Endothelial cell of umbilical vein (primary cell): Measurements from ENCODE around the gene PTPRE. TPM values are rescaled to one million over a fixed set of nuclear protein-coding genes. Genes with fewer than 3 reads are reported as not detected.

Experiments
- BruUV-seq: library from RNA; stranded (reverse); fragments of 400-500 nt; replicated peaks from 2 replicates; lab custom pipeline; 2021; lab: Mats Ljungman, UMichigan
- CTCF ChIA-PET: fragments of 300-600, 350-600 bp; sonication (Branson Sonifier 250); formaldehyde crosslinking; loops from one replicate; lab custom pipeline; 2021; ENCODE audit warnings: antibody characterized with exemption, inconsistent platforms; lab: Charles Lee
- POLR2A ChIA-PET: fragments of 300-600, 350-600 bp; sonication (Branson Sonifier 250); formaldehyde crosslinking; loops from one replicate; lab custom pipeline; 2021; ENCODE audit warnings: antibody characterized with exemption, inconsistent platforms; lab: Charles Lee
- DNase-seq: peaks from one replicate; pipeline ENCODE4 v3.0.0-alpha.2; 2011; ENCODE audit warnings: low read depth, low spot score
- FAIRE-seq: peaks from 2 replicates; lab custom pipeline; 2011; peaks lifted over from hg19 to GRCh38; lab: Jason Lieb, UNC
- H2AFZ ChIP-seq: 2 replicates; pipeline ENCODE4 v1.6.0; 2012; ENCODE audit warnings: low read depth, low read length, control low read depth, inconsistent platforms
- H3K27ac ChIP-seq: 2 replicates; pipeline ENCODE4 v1.5.1; 2011; ENCODE audit warnings: low read depth, mild to moderate bottlenecking, control low read depth, low read length, moderate library complexity; ENCODE audit not compliant: insufficient read depth
- H3K27me3 ChIP-seq, 2 experiments: 2 replicates each; pipeline versions ENCODE4 v1.6.0 to v1.6.1; 2011; ENCODE audit warnings: low read length in 2 of 2, mixed read lengths in 1 of 2; ENCODE audit not compliant: control insufficient read depth in 2 of 2, insufficient read depth in 2 of 2
- H3K36me3 ChIP-seq, 2 experiments: 2 replicates in 1 of 2; 3 replicates in 1 of 2; pipeline ENCODE4 v1.5.1; 2011; ENCODE audit warnings: low read length in 2 of 2, mild to moderate bottlenecking in 1 of 2, moderate library complexity in 1 of 2; ENCODE audit not compliant: control insufficient read depth in 2 of 2, insufficient read depth in 2 of 2; ENCODE audit errors: extremely low read depth in 1 of 2
- H3K4me1 ChIP-seq: 3 replicates; pipeline ENCODE4 v1.5.1; 2011; ENCODE audit warnings: mild to moderate bottlenecking, low read length; ENCODE audit not compliant: control insufficient read depth, insufficient read depth; ENCODE audit errors: extremely low read depth
- H3K4me2 ChIP-seq: 2 replicates; pipeline ENCODE4 v1.6.1; 2011; ENCODE audit warnings: low read length, control low read depth, mixed read lengths; ENCODE audit not compliant: insufficient read depth
- H3K4me3 ChIP-seq, 3 experiments: fragments of 200-600 bp in 1 of 3; sonication (generic), shearing (Covaris generic) in 1 of 3; replicated peaks in 1 of 3; 2 replicates each; pipeline ENCODE4 v1.5.1; 2011 to 2016; ENCODE audit warnings: control low read depth in 3 of 3, low read length in 3 of 3, mild to moderate bottlenecking in 2 of 3, inconsistent platforms in 1 of 3, low read depth in 1 of 3, moderate library complexity in 1 of 3; ENCODE audit not compliant: insufficient read depth in 1 of 3
- H3K79me2 ChIP-seq: 2 replicates; pipeline ENCODE4 v1.6.0; 2012; ENCODE audit warnings: low read length, inconsistent platforms; ENCODE audit not compliant: control insufficient read depth, insufficient read depth
- H3K9ac ChIP-seq: replicated peaks from 2 replicates; pipeline ENCODE3; 2011; ENCODE audit warnings: low read length, control low read depth; ENCODE audit not compliant: insufficient read depth; ENCODE audit errors: extremely low read depth
- H3K9me1 ChIP-seq: replicated peaks from 3 replicates; pipeline ENCODE4 v1.6.0; 2011; ENCODE audit warnings: mild to moderate bottlenecking, low read length; ENCODE audit not compliant: control insufficient read depth, insufficient read depth; ENCODE audit errors: extremely low read depth
- H3K9me3 ChIP-seq: replicated peaks from 2 replicates; pipeline ENCODE4 v1.5.1; 2012; ENCODE audit warnings: low read length, inconsistent platforms; ENCODE audit not compliant: control insufficient read depth, insufficient read depth
- H4K20me1 ChIP-seq: replicated peaks from 2 replicates; pipeline ENCODE3; 2011; ENCODE audit warnings: mild to moderate bottlenecking, low read length; ENCODE audit not compliant: control insufficient read depth, insufficient read depth; ENCODE audit errors: extremely low read depth
- EZH2 ChIP-seq: IDR thresholded peaks from 2 replicates; pipeline ENCODE4 v1.6.1; 2012; ENCODE audit warnings: borderline replicate concordance, low read depth, mild to moderate bottlenecking, moderate library complexity, low read length, inconsistent platforms; ENCODE audit not compliant: severe bottlenecking
- FOS ChIP-seq: IDR thresholded peaks from 2 replicates; pipeline ENCODE4 v1.6.1; 2011; ENCODE audit warnings: mild to moderate bottlenecking, low read length, moderate library complexity, borderline replicate concordance; ENCODE audit not compliant: insufficient read depth
- GATA2 ChIP-seq: IDR thresholded peaks from 2 replicates; pipeline ENCODE4 v1.7.0; 2011; ENCODE audit warnings: low read depth, mild to moderate bottlenecking, moderate library complexity, mixed read lengths, low read length; ENCODE audit not compliant: insufficient read length, insufficient read depth
- JUN ChIP-seq: IDR thresholded peaks from 2 replicates; pipeline ENCODE4 v1.6.1; 2011; ENCODE audit warnings: borderline replicate concordance, low read depth; ENCODE audit not compliant: insufficient read length, insufficient read depth
- MYC ChIP-seq: IDR thresholded peaks from one replicate; pipeline ENCODE4 v1.6.1; 2011; ENCODE audit warnings: mild to moderate bottlenecking, low read depth, low read length
- POLR2A ChIP-seq: IDR thresholded peaks from 2 replicates; pipeline ENCODE4 v1.6.1; 2012; ENCODE audit warnings: low read depth, mild to moderate bottlenecking, control low read depth, low read length
- POLR2AphosphoS5 ChIP-seq: IDR thresholded peaks from 2 replicates; pipeline ENCODE4 v1.6.1; 2012; ENCODE audit warnings: low read depth, mild to moderate bottlenecking, control low read depth, low read length, moderate library complexity; ENCODE audit not compliant: insufficient read depth
- dilution Hi-C: fragments of 300-500 bp; cut with MboI; formaldehyde crosslinking; loops from one replicate; pipeline ENCODE4 v1.15.0; 2019; ENCODE audit warnings: low sequenced_read_pairs; ENCODE audit not compliant: extremely low pct_ligation_motif_present
- intact Hi-C: fragments of 100-400 bp; cut with micrococcal nuclease; formaldehyde crosslinking; loops from one replicate; pipeline ENCODE4 v1.10.0; 2022
- polyA plus RNA-seq, 4 experiments: library from polyadenylated mRNA; depleted of rRNA in 3 of 4; stranded (reverse) in 3 of 4; unstranded in 1 of 4; fragments of >200 nt; gene quantifications; 2 replicates each; pipeline versions ENCODE4 v1.2.1 to v1.2.3, GENCODE V29; 2011 to 2012; ENCODE audit warnings: missing spikeins in 1 of 4
- total RNA-seq: library from RNA; stranded (reverse); gene quantifications from 2 replicates; pipeline ENCODE4 v1.2.3, GENCODE V29; 2021
- TF ChIP-seq, protein P1 (sequence below), 2 donors: IDR thresholded peaks; 1 replicate in 1 of 2; 2 replicates in 1 of 2; pipeline ENCODE4 v1.5.1; 2011; ENCODE audit warnings: low read length in 2 of 2, mild to moderate bottlenecking in 2 of 2, moderate library complexity in 2 of 2, control low read depth in 1 of 2, inconsistent platforms in 1 of 2, low read depth in 1 of 2; ENCODE audit not compliant: insufficient read depth in 1 of 2; ENCODE audit errors: extremely low read depth in 1 of 2
- TF ChIP-seq, protein P2 (sequence below): IDR thresholded peaks from 2 replicates; pipeline ENCODE4 v1.6.1; 2011; ENCODE audit not compliant: insufficient read depth, insufficient read length

Gene PTPRE
- total and polyA plus RNA-seq, 2 donors (not counting 3 experiments of a cell fraction or from before 2014, with no cell fraction given) = 37.3 to 116 TPM

DNA sequence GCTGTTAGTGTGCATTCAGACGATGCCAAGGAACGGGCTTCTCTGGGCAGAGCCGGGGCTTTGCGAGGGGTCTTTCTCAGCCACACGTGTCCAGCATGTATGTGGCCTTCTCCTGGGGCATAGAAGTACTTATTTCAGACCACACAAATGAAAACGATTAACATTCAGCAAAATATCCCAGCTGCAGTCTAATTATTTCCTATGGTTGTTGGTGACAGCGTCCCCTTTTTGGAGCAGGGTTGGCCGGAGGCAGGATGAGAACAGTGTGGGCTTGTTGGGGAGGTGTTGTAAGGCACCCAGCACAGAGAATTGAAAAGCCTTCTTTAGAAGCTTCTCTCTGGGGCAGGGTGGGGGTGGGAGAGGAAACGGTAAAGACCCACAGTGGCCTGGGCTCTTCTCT, 54.2 kb downstream of the PTPRE start:
- ChIA-PET CTCF (no interaction called here), POLR2A (no interaction called here)
- Histone ChIP-seq H3K9me1 (no peaks in the 10 kb centered on the region), H3K36me3 (peaks cover 0 to 4% of the 10 kb centered on the region in 2 experiments), H3K9me3 (no peaks in the 10 kb centered on the region), H4K20me1 (no peaks in the 10 kb centered on the region), H2AFZ (no peak overlapping the region), H3K4me3 (no peak overlapping the region), H3K79me2 (peaks cover 2% of the 10 kb centered on the region), H3K4me2 (no peak overlapping the region), H3K27me3 (no peaks in the 10 kb centered on the region), H3K4me1 (peaks cover 9% of the 10 kb centered on the region), H3K9ac (no peak overlapping the region), H3K27ac (no peak overlapping the region)
- no peak for FAIRE-seq
- TF ChIP-seq MYC = no peak
- TF ChIP-seq FOS = no peak
- TF ChIP-seq POLR2AphosphoS5 = no peak
- no peak for TF ChIP-seq GATA2
- TF ChIP-seq, protein P1, sequence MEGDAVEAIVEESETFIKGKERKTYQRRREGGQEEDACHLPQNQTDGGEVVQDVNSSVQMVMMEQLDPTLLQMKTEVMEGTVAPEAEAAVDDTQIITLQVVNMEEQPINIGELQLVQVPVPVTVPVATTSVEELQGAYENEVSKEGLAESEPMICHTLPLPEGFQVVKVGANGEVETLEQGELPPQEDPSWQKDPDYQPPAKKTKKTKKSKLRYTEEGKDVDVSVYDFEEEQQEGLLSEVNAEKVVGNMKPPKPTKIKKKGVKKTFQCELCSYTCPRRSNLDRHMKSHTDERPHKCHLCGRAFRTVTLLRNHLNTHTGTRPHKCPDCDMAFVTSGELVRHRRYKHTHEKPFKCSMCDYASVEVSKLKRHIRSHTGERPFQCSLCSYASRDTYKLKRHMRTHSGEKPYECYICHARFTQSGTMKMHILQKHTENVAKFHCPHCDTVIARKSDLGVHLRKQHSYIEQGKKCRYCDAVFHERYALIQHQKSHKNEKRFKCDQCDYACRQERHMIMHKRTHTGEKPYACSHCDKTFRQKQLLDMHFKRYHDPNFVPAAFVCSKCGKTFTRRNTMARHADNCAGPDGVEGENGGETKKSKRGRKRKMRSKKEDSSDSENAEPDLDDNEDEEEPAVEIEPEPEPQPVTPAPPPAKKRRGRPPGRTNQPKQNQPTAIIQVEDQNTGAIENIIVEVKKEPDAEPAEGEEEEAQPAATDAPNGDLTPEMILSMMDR (IDR thresholded peaks at IDR 0.05; ENCODE audit: extremely low read depth in 1 of 2, insufficient read depth in 1 of 2, low read depth in 1 of 2, low read length in 2 of 2) = no peak
- no peak for TF ChIP-seq JUN
- TF ChIP-seq, protein P2, sequence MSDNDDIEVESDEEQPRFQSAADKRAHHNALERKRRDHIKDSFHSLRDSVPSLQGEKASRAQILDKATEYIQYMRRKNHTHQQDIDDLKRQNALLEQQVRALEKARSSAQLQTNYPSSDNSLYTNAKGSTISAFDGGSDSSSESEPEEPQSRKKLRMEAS = no peak
- no peak for TF ChIP-seq POLR2A
- no peak for TF ChIP-seq EZH2
- dilution Hi-C loops = no loop called here
- DNase-seq = no peak
- no TSS peak for BruUV-seq
- intact Hi-C loops = no loop called here
